ENCODE measurements around the gene ANKRD34A.
A peak's percentile ranks its signal among the peaks of the same experiment; 100 is the strongest.

Gene ANKRD34A

GRCh38 chr1:145996433-145997015 is 32.1 kb upstream of the ANKRD34A start, which contains the start of gene TXNIP:
Gene TXNIP (minus strand): TSS chr1:145996579. CDS start chr1:145996266, 313 bp downstream.
- Histone ChIP-seq H3K27ac (ENCODE audit: insufficient read depth, low read depth, low read length, poor library complexity, severe bottlenecking) (peak within 1 kb of the TSS; percentile 44), H3K4me3 (ENCODE audit: insufficient read depth, low read depth, low read length) (peak within 1 kb of the TSS; percentile 97), H3K9me3 (ENCODE audit: control insufficient read depth, low read length) (no peaks in the 10 kb centered on the region), H3K4me1 (ENCODE audit: control insufficient read depth, insufficient read depth, low read length) (peaks cover 15% of the 10 kb centered on the region), H3K27me3 (ENCODE audit: control insufficient read depth, insufficient read depth, low read length, poor library complexity, severe bottlenecking) (no peaks in the 10 kb centered on the region), H3K36me3 (ENCODE audit: control insufficient read depth, insufficient read depth, low read length) (peaks cover 24% of the 10 kb centered on the region)
- 2% methylated on average over 30 of the region's 30 CpGs for WGBS, 2 experiments

- Histone ChIP-seq H3K4me3 (ENCODE audit: insufficient read depth, low read depth, low read length) (peak overlapping the region; percentile 97), H3K27me3 (ENCODE audit: control insufficient read depth, insufficient read depth, low read length, poor library complexity, severe bottlenecking) (no peaks in the 10 kb centered on the region), H3K4me1 (ENCODE audit: control insufficient read depth, insufficient read depth, low read length) (peaks cover 15% of the 10 kb centered on the region), H3K36me3 (ENCODE audit: control insufficient read depth, insufficient read depth, low read length) (peaks cover 24% of the 10 kb centered on the region), H3K9me3 (ENCODE audit: control insufficient read depth, low read length) (no peaks in the 10 kb centered on the region), H3K27ac (ENCODE audit: insufficient read depth, low read depth, low read length, poor library complexity, severe bottlenecking) (peak overlapping the region; percentile 44)
- 2 to 3% methylated on average over 11 to 12 of the region's 13 CpGs for WGBS, 2 experiments
Measured at GRCh38 chr1:145995964-145996432, 31.6 kb upstream of the ANKRD34A start.

GRCh38 chr1:145995148-145995881 is 30.9 kb upstream of the ANKRD34A start:
- peak overlapping the region; percentile 97 for H3K4me3 ChIP-seq (ENCODE audit: insufficient read depth, low read depth, low read length)
- H3K27me3 ChIP-seq (ENCODE audit: control insufficient read depth, insufficient read depth, low read length, poor library complexity, severe bottlenecking): no peaks in the 10 kb centered on the region
- H3K9me3 ChIP-seq (ENCODE audit: control insufficient read depth, low read length): no peaks in the 10 kb centered on the region
- H3K36me3 ChIP-seq (ENCODE audit: control insufficient read depth, insufficient read depth, low read length): peaks cover 24% of the 10 kb centered on the region
- H3K27ac ChIP-seq (ENCODE audit: insufficient read depth, low read depth, low read length, poor library complexity, severe bottlenecking): no peak overlapping the region
- H3K4me1 ChIP-seq (ENCODE audit: control insufficient read depth, insufficient read depth, low read length): peaks cover 15% of the 10 kb centered on the region
- WGBS, 2 experiments: 54 to 59% methylated on average over 7 to 8 of the region's 8 CpGs

- H3K36me3 ChIP-seq (ENCODE audit: control insufficient read depth, insufficient read depth, low read length): peaks cover 24% of the 10 kb centered on the region
- H3K4me3 ChIP-seq (ENCODE audit: insufficient read depth, low read depth, low read length): peak overlapping the region; percentile 97
- no peaks in the 10 kb centered on the region for H3K9me3 ChIP-seq (ENCODE audit: control insufficient read depth, low read length)
- H3K4me1 ChIP-seq (ENCODE audit: control insufficient read depth, insufficient read depth, low read length): peaks cover 15% of the 10 kb centered on the region
- H3K27ac ChIP-seq (ENCODE audit: insufficient read depth, low read depth, low read length, poor library complexity, severe bottlenecking): no peak overlapping the region
- H3K27me3 ChIP-seq (ENCODE audit: control insufficient read depth, insufficient read depth, low read length, poor library complexity, severe bottlenecking): no peaks in the 10 kb centered on the region
- 91 to 94% methylated on average over 10 of the region's 10 CpGs for WGBS, 2 experiments
Measured at GRCh38 chr1:145994391-145995120, 30.2 kb upstream of the ANKRD34A start.

- Histone ChIP-seq H3K27ac (ENCODE audit: insufficient read depth, low read depth, low read length, poor library complexity, severe bottlenecking) (no peak overlapping the region), H3K27me3 (ENCODE audit: control insufficient read depth, insufficient read depth, low read length, poor library complexity, severe bottlenecking) (no peaks in the 10 kb centered on the region)
- WGBS, 2 experiments: 94 to 97% methylated on average over 6 of the region's 6 CpGs
Measured at GRCh38 chr1:145993618-145994390, 29.4 kb upstream of the ANKRD34A start.

GRCh38 chr1:145992958-145993617 is 28.7 kb upstream of the ANKRD34A start:
- Histone ChIP-seq H3K4me3 (ENCODE audit: insufficient read depth, low read depth, low read length) (peak overlapping the region; percentile 97), H3K9me3 (ENCODE audit: control insufficient read depth, low read length) (no peaks in the 10 kb centered on the region), H3K36me3 (ENCODE audit: control insufficient read depth, insufficient read depth, low read length) (peaks cover 24% of the 10 kb centered on the region), H3K27me3 (ENCODE audit: control insufficient read depth, insufficient read depth, low read length, poor library complexity, severe bottlenecking) (no peaks in the 10 kb centered on the region), H3K27ac (ENCODE audit: insufficient read depth, low read depth, low read length, poor library complexity, severe bottlenecking) (no peak overlapping the region), H3K4me1 (ENCODE audit: control insufficient read depth, insufficient read depth, low read length) (peaks cover 15% of the 10 kb centered on the region)
- 95 to 96% methylated on average over 5 of the region's 5 CpGs for WGBS, 2 experiments

More at GRCh38 chr1:145993618-145994390, 29.4 kb upstream of the ANKRD34A start:
- H3K9me3 ChIP-seq (ENCODE audit: control insufficient read depth, low read length): no peaks in the 10 kb centered on the region
- H3K36me3 ChIP-seq (ENCODE audit: control insufficient read depth, insufficient read depth, low read length): peaks cover 24% of the 10 kb centered on the region
- H3K4me1 ChIP-seq (ENCODE audit: control insufficient read depth, insufficient read depth, low read length): peaks cover 15% of the 10 kb centered on the region
- H3K4me3 ChIP-seq (ENCODE audit: insufficient read depth, low read depth, low read length): peak overlapping the region; percentile 97

- WGBS, 2 experiments: 90 to 100% methylated on average over 1 of the region's 1 CpG
- H3K9me3 ChIP-seq (ENCODE audit: control insufficient read depth, low read length): no peaks in the 10 kb centered on the region
- H3K4me3 ChIP-seq (ENCODE audit: insufficient read depth, low read depth, low read length): no peak overlapping the region
- peaks cover 24% of the 10 kb centered on the region for H3K36me3 ChIP-seq (ENCODE audit: control insufficient read depth, insufficient read depth, low read length)
- peaks cover 12% of the 10 kb centered on the region for H3K4me1 ChIP-seq (ENCODE audit: control insufficient read depth, insufficient read depth, low read length)
- H3K27me3 ChIP-seq (ENCODE audit: control insufficient read depth, insufficient read depth, low read length, poor library complexity, severe bottlenecking): no peaks in the 10 kb centered on the region
- no peak overlapping the region for H3K27ac ChIP-seq (ENCODE audit: insufficient read depth, low read depth, low read length, poor library complexity, severe bottlenecking)
Measured at GRCh38 chr1:145992502-145992936, 28.1 kb upstream of the ANKRD34A start.

GRCh38 chr1:145991735-145992412 is 27.5 kb upstream of the ANKRD34A start:
- H3K4me3 ChIP-seq (ENCODE audit: insufficient read depth, low read depth, low read length): no peak overlapping the region
- 91 to 93% methylated on average over 8 to 10 of the region's 10 CpGs for WGBS, 2 experiments
- H3K4me1 ChIP-seq (ENCODE audit: control insufficient read depth, insufficient read depth, low read length): peaks cover 8% of the 10 kb centered on the region
- H3K27ac ChIP-seq (ENCODE audit: insufficient read depth, low read depth, low read length, poor library complexity, severe bottlenecking): no peak overlapping the region
- no peaks in the 10 kb centered on the region for H3K9me3 ChIP-seq (ENCODE audit: control insufficient read depth, low read length)
- H3K36me3 ChIP-seq (ENCODE audit: control insufficient read depth, insufficient read depth, low read length): peaks cover 24% of the 10 kb centered on the region
- no peaks in the 10 kb centered on the region for H3K27me3 ChIP-seq (ENCODE audit: control insufficient read depth, insufficient read depth, low read length, poor library complexity, severe bottlenecking)
